Dedifferentiated amniotic fluid mesenchymal stem cell (primary cell): ENCODE data around the gene SLC25A21.

Source experiments
- DNase-seq: peaks from one replicate; pipeline ENCODE4 v3.0.0-alpha.2; 2016; ENCODE audit errors: extremely low spot score

The SLC25A21 gene

DNA sequence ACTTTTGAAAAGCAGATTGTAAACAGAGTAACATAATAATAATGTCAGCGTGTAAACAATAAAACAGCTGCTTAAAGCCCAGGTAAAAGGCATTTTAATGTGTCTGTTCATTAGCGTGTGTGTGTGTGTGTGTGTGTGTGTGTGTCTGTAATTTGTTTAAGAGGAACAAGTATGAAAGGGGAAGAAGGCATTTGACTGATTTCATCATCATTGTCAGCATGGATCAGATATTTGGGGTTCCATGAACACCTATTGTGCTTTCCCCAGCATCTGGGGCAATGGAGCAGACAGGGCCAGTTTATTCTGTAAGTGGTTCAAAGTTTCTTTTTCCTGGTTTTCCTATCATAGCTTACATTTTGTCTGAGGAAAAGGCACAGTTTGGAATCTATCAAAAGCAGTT is 28.9 kb downstream of the SLC25A21 start:
- no peak for DNase-seq

DNA sequence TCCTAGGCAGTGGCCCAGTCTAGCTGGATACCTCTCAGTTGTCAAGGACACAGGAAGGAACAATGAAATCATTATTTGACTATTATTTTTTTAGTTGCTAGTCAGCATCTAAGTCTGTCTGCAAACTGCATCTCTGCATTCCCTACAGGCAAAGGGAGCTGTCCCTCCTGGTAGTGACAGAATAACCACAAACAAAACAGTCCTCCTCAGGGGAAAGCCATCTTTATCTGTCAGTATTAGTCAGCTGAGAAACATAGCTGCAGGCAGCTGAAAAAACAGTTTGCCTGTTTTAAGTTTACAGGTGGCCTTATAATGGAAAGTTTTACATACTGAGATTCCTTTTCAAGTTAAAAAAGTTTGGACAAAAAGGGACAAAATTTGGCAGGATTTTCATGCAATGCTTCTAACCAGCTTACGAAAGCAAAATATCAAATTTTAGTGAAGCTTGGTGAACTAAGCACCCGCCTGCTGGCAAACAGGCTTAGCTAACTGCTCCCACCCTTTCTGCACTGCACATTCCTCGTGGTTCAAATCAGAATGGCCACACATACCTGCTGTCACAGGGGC is 29.5 kb downstream of the SLC25A21 start:
- DNase-seq = peak; percentile 46

GRCh38 chr14:37140176-37140575 is 32.2 kb downstream of the SLC25A21 start:
- no peak for DNase-seq

GRCh38 chr14:37139710-37140109 is 32.7 kb downstream of the SLC25A21 start:
- DNase-seq = no peak

DNA sequence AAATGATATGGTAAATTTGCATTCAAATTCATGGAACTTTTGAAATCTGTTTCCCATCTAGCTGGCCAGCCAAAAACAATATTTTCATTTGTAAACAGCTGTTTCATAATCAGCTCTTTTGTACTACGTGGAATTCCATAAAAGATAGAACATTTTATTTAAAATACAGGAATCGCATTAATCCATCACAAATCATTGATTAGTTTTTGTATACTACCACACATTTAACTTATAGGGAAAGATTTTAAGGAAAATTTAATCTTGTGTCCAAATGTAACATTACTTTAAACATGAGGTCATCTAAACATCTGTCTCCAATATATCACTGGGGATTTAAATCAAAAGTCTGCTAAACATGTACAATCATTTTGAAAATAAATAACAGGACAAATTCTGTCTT is 33.5 kb downstream of the SLC25A21 start:
- DNase-seq = no peak

- no peak for DNase-seq
These were observed 39.0 kb downstream of the SLC25A21 start for GRCh38 chr14:37133284-37133913.

DNA sequence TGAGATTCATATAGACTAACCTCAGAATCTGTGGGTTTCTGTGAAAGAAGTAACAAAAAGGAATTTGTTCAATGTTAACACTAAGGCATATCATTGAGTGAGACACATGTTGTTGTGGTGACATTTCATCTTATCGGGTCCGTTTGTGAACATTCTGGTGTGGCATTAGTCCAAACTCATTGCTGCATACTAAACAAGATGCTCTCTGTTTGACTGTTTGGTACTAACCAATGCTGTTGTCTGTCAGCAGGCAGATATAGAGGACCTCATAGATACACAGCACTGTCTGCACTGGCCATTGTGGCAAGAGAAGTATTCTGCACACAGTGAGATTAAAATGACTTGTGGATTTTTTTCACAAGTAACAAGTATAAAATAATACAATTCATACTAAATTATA is 41.2 kb downstream of the SLC25A21 start:
- DNase-seq = no peak

GRCh38 chr14:37129047-37129446 is 43.4 kb downstream of the SLC25A21 start:
- DNase-seq = no peak

DNA sequence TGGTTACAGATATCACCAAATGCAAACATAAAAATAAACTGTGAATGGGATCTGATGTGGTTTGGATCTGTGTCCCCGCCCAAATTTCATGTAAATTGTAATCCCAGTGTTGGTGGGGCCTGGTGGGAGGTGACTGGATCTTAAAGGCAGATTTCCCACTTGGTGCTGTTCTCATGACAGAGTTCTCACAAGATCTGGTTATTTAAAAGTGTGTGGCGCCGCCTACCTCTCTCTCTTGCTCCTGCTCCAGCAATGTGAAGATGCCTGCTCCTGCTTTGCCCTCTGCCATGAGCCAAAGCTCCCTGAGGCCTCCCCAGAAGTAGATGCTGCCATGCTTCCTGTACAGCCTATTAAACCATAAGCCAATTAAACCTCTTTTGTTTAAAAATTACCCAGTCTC is 47.8 kb downstream of the SLC25A21 start:
- DNase-seq = no peak

DNA sequence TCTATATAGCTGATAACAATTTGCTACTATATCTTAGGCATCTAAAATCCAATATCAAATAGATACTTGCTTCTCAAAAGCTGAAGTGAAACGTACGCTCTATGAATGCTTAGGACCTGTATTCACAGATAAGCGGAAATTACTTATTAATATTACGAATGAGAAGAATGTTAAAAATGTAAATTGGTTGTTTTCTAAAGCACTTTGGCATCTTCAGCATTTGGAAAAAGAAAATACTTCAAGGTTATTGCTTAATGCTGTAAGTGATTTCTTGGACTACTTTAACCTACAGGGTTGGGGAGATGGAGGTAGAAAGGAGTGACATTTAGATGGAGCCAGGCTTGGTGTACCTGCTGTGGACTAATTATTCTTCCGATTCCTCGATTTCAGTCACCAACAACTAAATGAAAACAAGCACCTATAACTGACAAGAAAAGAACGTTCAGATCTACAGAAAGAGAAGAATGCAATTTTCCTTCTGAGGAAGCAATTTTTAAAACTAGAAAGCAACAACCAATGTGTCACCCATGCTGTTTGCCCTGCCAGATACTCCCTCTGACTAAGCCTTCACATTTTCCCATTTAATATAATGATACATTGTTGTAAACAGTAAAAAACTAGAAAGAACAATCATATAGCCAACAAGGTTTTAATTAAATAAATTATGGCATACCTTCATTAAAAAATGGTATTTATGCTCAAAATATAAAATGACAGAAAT is 49.3 kb downstream of the SLC25A21 start:
- no peak for DNase-seq

- no peak for DNase-seq
These were observed 50.1 kb downstream of the SLC25A21 start for GRCh38 chr14:37122288-37122687.

DNA sequence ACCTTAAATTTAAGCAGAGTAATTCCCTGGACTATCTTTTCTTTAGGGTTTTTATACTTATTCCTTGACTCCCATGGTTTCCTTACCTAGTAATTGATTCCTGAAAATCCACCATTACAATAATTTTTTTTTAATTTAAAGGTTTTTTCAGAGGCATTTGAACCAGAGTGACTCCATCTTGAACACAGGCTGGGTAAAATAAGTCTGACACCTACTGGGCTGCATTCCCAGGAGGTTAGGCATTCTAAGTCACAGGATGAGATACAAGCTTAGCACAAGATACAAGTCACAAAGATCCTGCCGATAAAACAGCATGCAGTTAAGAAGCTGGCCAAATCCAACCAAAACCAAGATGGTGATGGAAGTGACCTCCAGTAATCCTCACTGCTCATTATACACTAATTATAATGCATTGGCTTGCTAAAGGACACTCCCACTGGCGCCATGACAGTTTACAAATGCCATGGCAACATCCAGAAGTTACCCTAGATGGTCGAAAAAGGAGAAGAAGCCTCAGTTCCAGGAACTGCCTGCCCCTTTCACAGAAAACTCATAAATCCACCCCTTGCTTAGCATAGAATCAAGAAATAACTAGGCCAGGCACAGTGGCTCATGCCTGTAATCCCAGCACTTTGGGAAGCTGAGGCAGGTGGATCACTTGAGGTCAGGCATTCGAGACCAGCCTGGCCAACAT is 53.6 kb downstream of the SLC25A21 start:
- DNase-seq = no peak

DNA sequence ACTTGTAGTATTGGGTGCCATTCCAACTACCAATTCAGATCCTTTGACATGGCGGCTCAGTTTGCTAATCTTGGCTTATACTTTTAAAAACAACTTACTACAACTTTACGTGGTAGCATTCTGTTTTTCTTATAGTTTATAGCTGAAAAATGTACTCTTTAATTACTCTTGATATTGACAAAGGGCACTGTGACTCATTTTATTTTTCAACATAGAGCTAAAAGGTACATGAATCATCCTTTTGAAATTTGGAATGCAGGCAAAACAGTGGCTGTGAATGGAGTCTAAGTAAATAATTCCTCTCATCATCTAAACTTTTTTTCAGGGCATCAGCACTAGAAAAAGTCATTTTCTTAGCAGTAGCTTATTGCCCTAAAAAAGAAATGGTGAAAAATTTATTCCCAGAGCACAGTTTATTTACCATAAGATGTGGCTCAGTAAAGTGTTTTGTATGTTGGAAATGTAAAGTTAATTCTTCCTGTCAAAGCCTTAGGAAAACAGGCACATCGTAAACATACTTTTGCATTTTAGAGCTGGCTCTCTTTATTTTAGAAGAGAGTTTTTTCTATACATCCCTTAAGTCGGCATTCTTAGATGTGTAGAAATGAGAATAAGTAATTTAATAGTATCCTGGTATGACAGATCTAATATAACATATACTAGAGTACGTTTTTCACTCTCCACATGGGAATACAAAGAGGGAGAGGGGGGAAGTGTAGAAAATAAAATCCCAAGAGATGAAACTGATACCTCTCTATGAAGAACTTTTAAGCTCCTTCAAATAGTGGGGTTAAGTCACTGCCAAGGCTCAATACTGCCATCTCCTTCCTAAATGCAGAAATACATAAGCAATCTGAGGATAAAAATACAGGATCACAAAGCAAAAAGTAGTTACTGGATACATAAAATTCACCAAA is 55.2 kb downstream of the SLC25A21 start:
- DNase-seq = peak; percentile 86

- no peak for DNase-seq
These were observed 57.0 kb downstream of the SLC25A21 start for GRCh38 chr14:37115406-37115805.

- no peak for DNase-seq
These were observed 57.8 kb downstream of the SLC25A21 start for GRCh38 chr14:37114559-37114958.

DNA sequence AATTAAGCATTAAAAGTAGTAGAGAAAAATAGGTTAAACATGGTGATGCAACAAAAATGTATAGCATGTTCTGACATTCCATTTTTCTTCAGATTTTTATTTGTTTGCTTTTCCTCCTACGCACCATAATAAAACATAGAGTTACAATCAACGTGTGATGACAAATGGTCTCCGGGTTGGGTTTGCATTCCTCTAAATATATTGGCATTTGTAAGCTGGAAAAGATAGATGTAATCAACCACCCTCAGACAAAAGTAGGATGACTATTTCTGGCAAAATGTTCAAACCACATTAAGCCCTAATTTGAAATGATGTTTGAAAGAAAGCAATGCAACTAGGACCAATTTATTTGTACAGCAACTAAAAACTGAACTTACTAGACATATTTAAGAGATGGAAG is 58.4 kb downstream of the SLC25A21 start:
- DNase-seq = peak; percentile 79

- no peak for DNase-seq
These were observed 74.3 kb downstream of the SLC25A21 start for GRCh38 chr14:37098132-37098531.

DNA sequence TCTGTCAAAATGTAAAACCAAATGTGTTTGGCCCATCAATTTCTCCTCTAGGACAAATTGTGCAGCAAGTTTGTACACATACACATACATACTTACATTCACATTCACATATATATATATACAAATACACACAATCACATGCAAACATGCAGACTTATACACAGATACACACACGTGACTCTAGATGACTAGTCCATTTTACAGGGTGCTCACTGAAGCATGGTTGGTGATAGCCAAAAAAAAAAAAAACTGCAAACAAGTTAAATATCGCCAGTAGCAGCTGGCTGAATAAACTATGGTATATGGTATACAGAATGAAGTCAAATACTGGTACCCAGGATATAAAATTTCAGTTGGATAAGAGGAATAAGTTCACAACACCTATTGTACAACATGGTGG is 77.9 kb downstream of the SLC25A21 start:
- no peak for DNase-seq

DNA sequence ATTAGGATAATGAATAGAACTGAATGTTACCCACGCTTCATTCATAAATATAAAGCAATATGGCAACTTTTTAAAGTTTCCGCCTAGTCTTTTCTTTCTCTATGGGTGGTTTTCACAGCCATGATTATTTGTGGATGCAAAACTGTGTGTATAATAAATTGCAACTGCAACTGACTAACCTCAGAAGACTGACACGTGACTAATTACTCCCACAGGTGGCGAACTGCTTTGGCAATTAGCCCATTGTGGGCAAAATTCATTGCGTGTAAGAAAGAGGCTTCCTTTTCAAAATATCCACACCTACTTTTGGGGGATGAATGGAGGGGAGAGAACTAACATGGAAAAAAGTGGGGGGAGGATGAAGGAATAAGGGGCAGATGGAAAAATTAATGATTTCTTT is 79.0 kb downstream of the SLC25A21 start:
- no peak for DNase-seq

- DNase-seq = peak; percentile 20
These were observed 80.8 kb downstream of the SLC25A21 start for GRCh38 chr14:37091651-37092050.

- DNase-seq = peak; percentile 74
These were observed 82.4 kb downstream of the SLC25A21 start for GRCh38 chr14:37090026-37090425.

DNA sequence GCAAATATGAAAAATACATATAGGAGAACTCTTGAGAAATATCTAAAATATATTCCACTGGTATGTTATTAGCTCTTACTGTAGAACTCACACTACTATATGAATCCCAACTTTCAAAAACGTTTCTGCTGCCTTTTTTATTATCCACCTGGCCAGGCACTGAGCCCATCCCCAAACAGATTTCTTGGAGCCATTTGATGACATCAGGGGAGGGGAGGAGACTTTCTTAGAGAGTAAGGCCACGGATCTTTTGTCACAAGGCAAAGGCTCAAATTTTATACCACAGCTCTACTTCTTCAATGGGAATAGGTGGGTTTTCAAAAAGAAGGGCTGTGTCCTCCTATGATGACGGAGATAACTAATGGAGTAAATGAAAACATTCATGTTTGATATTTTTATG is 83.0 kb downstream of the SLC25A21 start:
- no peak for DNase-seq
